ENCODE measurements around the gene PARVA.
"Not testable (repeated sequence)": the region's sequence is repeated elsewhere in the genome, so short reads cannot be mapped to it uniquely, and the experiment has no call there.

The PARVA gene, protein sequence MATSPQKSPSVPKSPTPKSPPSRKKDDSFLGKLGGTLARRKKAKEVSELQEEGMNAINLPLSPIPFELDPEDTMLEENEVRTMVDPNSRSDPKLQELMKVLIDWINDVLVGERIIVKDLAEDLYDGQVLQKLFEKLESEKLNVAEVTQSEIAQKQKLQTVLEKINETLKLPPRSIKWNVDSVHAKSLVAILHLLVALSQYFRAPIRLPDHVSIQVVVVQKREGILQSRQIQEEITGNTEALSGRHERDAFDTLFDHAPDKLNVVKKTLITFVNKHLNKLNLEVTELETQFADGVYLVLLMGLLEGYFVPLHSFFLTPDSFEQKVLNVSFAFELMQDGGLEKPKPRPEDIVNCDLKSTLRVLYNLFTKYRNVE

DNA sequence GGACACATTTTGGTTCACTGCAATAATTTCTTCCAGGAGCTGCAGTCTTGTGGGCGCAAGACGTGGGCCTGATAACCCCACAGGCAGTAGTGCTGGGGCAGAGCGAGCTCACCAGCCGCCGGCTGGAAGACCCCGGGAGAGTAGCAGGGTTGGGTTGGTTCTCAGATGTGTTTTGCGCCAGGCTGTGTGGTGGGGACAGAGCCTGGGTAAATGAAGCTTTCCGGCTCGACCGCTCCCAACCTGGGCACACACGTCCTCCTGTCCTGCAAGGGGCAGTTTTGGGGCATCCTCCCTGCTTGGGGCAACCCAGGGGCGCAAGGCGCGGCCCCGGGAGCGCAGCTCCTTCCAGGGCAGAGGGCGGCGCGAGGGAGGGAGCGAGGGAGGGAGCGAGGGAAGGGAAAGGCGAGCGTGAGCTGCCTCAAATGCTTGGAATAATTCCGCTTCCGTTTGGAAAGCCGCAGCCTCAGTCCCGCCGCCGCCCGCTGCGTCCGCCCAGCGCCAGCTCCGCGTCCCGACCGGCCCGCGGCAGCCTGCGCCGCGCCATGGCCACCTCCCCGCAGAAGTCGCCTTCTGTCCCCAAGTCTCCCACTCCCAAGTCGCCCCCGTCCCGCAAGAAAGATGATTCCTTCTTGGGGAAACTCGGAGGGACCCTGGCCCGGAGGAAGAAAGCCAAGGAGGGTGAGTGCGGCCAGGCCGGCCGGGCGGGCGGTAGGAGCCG is at the start of gene PARVA:
PARVA (plus strand) TSS at position 466 of the 718 bp plus-strand sequence; CDS start at position 543, 77 bp downstream.
- DNase-seq = no peak

DNA sequence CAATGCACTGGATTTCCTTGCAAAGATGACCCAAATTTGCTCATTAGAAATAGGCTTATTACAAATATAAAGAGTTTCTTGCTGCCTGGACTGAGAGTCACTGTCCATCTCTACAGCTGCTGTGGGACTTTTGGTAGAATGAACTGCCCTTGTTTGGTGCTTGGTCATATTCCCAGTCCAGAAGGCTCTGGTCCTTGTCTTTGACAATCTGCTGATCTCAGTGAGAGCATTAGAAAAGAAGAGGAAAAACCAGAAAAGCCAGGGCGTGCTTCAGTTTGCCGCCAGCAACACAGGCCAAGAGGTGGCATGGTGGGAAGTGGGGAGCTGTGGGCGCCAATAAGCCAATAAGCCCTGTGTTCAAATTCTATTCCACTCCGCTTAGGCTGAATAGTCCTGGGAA is 48.2 kb upstream of the PARVA start:
- DNase-seq = no peak

DNA sequence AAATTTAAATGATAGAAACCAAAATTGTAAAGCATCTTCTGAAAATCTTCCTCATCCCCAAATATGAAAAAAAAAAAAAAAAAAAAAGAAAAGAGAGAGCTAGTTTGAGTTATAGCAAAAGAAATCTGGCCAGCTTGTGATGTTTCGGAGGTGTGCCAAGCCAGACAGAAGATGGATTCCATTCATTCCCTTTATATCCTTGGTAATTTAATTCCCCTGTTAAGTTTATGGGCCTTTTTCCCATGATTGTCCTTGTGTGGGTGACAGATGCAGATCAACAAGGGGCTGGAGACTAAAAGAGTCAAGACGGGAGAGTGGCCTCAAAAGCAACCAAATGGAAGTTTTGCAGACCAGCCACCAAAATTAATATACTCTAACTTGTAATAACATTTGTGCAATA is 47.6 kb upstream of the PARVA start:
- no peak for DNase-seq

DNA sequence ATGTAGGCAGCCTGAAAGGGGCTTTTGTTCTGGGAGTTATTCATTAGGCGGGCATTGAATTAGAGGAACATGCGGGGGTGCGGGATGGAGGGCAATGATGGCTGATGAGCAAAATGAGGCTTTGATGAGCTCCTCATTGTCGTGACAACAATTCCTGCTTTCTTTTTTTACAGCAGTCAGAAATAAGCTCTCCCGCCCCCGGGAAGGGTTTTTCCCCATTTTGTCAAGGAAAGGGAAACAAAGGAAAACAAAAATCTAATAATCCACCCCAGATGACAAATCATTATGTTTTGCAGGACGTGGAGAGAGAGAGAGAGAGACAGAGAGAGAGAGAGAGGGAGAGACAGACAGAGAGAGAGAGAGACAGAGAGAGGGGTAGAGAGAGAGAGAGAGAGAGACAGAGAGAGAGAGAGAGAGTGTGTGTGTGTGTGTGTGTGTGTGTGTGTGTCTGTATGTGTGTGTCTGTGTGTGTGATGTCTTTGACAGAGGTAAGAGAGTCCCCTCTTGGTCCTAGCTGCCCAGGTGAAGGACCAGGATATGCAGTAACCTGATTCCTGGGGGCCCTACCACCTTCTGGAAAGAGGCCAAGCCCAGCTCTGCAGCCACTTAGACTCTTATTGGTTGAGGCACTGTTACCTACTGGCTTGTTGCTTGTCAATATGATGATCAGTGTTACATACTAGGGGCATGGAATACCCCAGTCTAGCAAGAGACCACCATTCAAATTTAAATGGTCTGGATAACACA is 46.7 kb upstream of the PARVA start:
- no peak for DNase-seq

DNA sequence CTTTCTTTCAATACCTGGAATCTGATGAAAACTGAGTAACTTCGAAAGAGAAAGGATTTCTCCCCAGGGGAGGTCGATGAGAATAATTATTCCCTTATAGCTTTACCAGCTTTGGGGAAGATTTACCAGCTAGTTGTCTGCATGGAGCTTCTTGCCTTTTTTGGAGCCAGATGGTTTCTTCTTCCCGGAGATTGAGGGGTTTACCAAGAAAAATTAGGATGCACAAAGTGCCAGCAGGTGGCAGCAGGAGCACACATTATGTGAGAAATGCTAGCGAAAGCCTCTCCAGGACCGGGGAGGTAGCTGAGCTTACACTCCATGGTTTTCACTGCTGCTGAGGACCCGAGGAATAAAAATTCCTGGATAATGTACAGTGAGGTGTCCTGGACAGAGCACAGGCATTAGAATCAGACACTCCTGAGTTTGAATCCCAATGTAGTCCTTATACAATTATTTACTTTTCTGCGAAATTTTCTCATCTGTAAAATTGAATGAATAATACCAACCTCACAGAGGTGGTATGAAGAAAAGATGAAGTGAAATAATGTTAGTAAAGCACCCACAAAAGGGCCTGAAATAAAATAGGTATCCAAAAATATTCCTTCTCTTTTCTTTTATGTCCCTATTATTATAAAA is 46.0 kb upstream of the PARVA start:
- DNase-seq = peak; percentile 70

DNA sequence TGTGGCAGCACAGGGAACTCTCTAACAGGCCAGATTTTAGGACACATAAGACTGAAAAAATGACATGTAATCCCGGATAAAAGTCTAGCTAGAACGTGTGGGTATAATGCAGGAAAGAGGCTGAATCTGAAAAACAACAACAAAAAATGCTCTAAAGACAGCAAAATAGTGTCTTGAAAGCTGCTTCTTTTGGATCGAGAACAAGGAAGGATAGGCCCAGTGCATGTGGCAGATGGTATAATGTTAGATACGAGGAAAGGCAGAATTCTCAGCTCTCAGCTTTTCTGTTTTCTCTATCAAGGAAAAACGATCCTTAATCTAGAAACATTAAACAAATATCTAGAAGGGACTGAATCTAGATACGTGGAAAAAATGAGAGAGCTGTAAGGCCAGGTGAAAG is 33.8 kb upstream of the PARVA start:
- no peak for DNase-seq

DNA sequence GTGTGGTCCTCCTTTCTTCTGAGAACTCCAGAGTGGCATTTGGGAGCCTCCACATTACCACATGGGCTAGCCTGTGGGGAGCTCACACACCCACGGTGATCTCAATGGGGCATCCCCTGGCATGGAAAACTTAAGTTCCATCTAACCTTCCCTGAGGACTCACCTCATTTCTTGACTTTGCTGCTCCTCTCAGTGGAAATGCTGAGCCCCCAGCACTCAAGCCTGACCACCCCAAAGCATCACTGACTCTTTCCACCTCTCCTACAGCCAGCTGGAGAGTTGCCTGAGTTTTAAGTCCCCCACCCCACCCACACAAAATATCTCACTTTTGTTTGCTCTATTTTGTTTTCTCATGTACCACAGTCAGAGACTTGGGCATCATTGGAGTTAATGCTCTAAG is 23.8 kb upstream of the PARVA start:
- no peak for DNase-seq

DNA sequence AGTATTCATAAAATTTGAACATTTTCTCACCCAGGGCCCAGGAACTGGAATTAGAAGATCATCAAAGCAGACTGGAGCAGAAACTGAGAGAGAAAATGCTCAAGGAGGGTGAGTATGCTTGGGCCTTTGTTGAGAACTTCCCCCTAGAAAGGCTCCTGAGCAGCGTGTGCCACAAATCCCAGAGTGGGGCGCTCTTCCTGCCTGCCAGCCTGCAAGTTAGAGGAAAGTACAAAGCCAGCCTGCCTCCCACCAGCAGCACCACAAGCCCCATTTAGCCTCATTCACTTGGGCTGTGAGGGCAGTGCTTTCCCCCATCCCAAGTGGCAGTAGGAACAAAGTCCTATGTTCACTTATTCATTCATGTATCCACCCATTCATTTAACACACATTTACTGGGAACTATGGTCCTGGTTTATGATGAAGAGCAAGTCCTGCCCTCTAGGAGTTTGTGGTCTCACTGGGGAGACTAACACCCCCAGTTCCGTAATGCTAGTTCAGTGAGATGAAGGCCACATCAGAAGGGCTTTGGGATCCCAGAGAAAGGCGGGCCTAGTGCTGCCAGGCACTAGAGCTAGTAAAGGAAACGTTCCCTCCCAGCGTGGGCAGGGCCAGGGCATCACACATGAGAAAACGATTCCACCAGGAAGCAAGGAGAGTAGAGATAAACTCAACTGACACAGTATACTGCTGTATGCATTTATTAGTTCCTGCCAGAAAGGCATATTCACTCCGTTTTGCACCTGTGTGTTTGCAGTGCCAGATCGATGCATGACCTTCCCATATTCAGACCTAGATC is 22.4 kb upstream of the PARVA start:
- DNase-seq = no peak

DNA sequence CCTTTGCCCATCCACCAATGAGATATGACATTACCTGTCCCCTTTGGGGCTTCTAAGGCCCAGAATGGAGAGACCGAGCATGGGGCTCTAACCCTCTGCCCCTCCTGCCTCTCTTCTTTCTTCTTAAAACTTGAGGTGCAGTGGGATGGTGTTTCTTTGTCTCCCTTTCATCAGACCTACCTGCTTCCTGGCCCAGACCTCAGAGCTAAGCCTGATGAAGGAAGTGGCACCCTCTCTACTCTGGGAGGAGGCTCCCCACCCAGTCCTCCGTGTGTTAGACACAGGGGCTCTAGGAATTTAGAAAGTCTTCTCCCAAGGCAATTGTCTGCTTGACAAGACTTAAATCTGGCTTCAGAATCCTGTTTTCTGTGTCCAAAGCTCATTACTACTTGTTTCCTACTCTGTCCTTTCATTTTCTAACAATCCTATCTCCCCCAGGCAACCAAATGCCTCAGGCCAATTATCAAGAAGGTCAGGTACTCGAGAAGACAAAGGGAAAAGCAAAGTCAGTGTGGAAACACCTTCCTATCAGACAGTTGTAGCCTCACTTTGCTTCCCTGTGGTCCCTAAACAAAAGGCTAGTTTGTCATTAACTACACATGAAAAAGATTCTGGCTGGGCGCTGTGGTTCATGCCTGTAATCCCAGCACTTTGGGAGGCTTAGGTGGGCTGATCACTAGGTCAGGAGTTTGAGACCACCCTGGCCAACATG is 20.3 kb upstream of the PARVA start:
- DNase-seq = no peak

DNA sequence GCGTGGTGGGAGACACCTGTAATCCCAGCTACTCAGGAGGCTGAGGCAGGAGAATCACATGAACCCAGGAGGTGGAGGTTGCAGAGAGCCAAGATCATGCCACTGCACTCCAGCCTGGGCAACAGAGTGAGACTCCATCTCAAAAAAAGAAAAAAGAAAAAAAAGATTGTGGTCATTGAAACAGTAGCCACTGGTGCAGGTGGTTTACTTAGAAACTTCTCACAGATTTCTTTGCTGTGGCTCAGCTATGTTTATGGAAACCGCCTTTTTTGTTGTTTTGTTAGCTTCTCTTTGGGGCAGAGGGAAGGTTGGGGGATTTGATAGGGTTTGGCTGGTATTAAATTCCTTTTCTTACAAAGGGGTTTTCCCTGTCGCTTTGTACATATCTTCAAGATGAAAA is 19.7 kb upstream of the PARVA start:
- not testable (repeated sequence) for DNase-seq

DNA sequence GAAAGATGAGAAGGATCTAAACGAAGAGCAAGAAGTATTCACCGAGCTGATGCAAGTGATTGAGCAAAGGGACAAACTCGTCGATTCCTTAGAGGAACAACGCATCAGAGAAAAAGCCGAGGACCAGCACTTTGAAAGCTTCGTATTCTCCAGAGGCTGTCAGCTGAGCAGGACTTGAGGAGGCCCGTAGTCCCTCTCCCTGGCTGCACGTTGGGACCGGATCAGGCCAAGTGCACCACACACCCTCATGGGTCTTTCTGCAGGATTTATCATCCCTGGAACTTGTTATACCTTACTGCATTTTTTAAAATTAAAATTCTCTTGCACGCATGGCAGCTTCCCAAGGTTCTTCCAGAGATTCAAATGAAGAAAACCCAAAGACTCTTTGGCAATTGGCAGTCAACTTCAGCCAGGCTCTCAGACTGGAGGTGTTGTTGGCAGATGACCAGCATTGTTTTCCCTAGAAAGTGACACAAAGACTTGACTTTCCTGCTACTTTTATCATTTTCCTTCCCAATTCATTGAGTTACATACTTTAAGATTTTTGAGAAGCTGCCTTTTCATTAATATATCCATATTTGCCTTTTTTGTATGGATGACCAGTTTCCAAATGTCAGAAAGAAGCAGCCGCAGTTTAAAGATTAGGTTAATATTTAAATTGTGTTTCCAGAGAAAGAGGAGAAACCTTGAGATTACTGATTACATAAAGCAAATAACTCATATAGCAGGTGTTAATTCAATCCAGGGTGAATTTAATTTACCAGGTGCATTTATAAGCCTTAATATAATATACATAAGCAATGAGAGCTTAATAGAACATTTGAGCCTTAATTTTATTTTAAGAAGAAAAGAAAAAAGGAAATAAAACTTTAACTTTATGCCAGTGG is 18.8 kb upstream of the PARVA start:
- no peak for DNase-seq

DNA sequence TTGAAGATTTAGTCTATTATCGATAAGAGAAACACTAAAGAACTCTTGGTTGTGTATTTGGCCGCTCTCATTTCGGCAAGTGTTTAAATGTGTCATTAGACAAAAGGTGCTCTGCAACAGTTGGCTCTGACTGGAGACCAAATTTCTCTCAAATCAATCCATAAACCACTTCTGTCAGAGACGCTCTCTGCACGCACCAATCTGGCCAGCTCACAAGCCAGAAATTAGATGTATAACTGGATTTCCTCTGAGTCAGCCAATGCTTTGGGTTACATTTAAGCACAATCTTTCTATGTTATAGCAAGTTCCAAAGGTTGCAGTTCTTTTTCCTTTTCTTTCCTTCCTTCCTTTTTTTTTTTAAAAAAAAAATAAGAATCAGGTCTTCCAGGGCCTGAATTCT is 17.6 kb upstream of the PARVA start:
- no peak for DNase-seq

DNA sequence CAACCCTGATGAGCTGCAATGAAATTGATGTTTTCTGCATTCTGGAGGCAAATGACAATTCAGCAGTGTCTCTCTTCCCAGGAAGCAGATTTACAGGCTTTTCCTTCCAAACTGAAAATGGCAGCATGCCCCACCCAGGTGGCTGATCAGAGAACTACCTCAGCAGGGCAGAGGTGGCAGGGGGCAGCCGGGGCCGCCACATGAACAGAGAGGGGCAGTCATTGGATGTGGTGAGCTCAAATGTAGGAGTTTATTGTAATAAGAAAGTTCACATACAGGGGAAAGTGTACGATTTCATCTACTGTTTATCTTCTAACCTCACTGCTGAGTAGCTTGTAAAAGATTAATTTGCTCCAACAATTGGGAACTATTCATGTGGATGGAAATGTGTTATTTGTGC is 15.7 kb upstream of the PARVA start:
- no peak for DNase-seq

DNA sequence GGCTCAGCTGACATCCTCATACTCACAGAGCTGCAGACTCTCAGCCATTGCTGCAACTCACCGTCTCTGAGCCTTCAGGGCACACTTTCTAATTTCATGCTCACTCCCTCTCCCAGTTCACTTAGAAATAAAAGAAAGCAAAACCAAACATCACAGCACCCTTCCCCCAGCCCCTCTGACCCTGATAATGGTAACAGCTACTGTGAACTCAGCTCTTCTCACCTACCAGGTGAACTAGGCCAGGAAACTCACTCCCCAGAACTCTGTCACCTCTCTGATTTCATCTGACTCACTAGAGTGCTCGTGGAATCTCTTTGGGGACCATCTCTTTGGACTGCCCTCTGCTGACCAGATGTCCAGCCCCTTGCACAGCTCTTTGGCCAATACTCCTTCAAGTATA is 14.5 kb upstream of the PARVA start:
- DNase-seq = no peak

DNA sequence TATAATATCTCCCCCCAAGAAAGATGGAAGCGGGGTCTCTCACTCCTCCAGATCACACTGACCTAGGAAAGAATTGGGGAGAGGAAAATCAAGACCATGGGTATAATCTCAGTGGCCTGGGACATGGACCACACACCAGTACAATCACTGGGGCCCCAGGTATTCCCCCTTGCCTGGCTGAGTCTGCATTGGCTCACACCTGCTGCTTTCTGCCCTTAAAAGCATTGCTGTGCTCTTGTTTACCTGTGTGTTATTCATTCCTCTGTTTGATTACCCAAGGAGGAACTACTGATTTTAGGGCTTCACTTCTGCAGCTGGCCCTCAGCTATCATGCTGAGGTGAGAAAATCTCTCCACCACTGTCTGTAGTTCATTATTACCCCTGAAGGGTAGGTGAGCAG is 14.0 kb upstream of the PARVA start:
- DNase-seq = no peak

DNA sequence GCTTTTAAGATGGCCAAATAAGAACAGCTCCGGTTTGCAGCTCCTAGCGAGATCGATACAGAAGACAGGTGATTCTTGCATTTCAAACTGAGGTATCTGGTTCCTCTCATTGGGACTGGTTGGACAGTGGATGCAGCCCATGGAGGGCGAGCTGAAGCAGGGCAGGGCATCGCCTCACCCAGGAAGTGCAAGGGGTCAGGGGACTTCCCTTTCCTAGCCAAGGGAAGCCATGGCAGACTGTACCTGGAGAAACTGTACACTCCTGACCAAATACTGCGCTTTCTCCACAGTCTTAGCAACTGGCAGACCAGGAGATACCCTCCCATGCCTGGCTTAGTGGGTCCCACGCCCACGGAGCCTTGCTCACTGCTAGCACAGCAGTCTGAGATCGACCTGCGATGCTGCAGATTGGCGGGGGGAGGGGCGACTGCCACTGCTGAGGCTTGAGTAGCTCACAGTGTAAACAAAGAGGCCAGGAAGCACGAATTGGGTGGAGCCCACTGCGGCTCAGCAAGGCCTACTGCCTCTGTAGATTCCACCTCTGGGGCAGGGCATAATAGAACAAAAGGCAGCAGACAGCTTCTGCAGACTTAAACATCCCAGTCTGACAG is 11.3 kb upstream of the PARVA start:
- DNase-seq = peak; percentile 45

DNA sequence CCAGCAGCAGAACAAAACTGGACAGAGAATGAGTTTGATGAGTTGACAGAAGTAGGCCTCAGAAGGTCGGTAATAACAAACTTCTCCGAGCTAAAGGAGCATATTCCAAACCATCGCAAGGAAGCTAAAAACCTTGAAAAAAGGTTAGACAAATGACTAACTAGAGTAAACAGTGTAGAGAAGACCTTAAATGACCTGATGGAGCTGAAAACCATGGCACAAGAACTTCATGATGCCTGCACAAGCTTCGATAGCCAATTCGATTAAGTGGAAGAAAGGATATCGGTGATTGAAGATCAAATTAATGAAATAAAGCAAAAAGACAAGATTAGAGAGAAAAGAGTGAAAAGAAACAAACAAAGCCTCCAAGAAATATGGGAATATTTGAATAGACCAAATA is 10.3 kb upstream of the PARVA start:
- DNase-seq = not testable (repeated sequence)

DNA sequence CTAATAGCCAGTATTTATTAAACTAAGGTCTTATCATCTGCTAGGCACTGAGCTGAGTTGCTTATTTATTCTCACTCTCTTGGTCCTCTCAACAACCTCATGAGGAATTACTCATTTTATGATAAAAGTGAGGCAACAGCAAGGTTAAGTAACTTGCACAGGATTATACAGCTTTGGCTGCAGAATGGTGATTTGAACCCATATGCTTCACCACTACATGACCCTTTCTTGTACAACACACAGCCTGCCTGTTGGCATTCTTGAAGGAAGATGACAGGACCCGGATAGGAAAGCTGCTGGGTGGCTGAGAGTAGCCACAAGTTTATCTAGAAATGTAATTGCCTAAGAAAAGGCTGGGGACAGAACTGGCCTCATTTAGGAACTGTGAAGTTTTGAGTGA is 5.3 kb upstream of the PARVA start:
- DNase-seq = no peak

DNA sequence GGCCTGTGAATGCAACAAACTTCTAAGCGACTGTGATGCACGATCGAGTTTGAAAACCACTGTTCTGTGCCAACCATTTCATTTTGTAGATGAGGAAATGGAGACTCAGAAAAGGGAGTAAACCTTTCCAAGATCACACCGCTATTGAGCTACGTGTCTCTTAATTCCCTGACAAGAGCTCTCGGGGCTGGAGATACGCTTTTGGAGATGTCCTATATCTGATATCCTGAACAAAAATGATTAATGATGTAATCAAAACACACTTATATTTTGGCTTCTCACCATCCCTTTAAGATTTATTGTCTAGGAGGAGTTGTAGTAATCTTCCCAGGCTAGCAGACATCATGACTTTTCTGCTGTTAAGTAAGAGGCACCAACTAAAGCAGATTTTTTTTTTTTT is 1.7 kb upstream of the PARVA start:
- DNase-seq = no peak
